HepG2 (cell line): Measurements from ENCODE around the gene GBGT1. TPM values are rescaled to one million over a fixed set of nuclear protein-coding genes. Genes with fewer than 3 reads are reported as not detected.

Source experiments
- ATF2 ChIP-seq: sonication (generic); formaldehyde crosslinking; IDR thresholded peaks from 2 replicates; pipeline ENCODE4 v1.4.0; 2020; ENCODE audit warnings: missing genetic modification reagents
- HDAC2 ChIP-seq: sonication (generic); formaldehyde crosslinking; IDR thresholded peaks from 2 replicates; pipeline ENCODE4 v1.4.0; 2020; ENCODE audit warnings: missing genetic modification reagents
- HOXA5 ChIP-seq: sonication (generic); formaldehyde crosslinking; IDR thresholded peaks from 2 replicates; pipeline ENCODE4 v1.4.0; 2020; ENCODE audit warnings: missing genetic modification reagents
- IRF2 ChIP-seq: IDR thresholded peaks from 2 replicates; pipeline ENCODE4 v1.6.1; 2018; ENCODE audit warnings: missing genetic modification reagents, missing compliant biosample characterization
- KLF13 ChIP-seq: sonication (generic); formaldehyde crosslinking; IDR thresholded peaks from 2 replicates; pipeline ENCODE4 v1.4.0; 2020; ENCODE audit warnings: mild to moderate bottlenecking, missing genetic modification reagents
- MAF1 ChIP-seq: sonication (generic); formaldehyde crosslinking; IDR thresholded peaks from 2 replicates; pipeline ENCODE4 v1.5.0; 2020; ENCODE audit warnings: missing genetic modification reagents, borderline replicate concordance
- MBNL3 ChIP-seq: fragments of 250-450 bp; sonication (Bioruptor Pico); conservative IDR thresholded peaks from 2 replicates; pipeline ENCODE4 v1.8.0; 2022; ENCODE audit warnings: mild to moderate bottlenecking, inconsistent platforms
- POLR2AphosphoS2 ChIP-seq: IDR thresholded peaks from 2 replicates; pipeline ENCODE4 v1.6.1; 2011; ENCODE audit warnings: low read depth, low read length, improper control_type of control experiment
- PRPF4 ChIP-seq: fragments of 200-400 bp; formaldehyde crosslinking; IDR thresholded peaks from 2 replicates; pipeline ENCODE4 v1.6.1; 2016; ENCODE audit warnings: low read length, low read depth; ENCODE audit not compliant: poor library complexity, severe bottlenecking
- RFXAP ChIP-seq: sonication (generic); formaldehyde crosslinking; IDR thresholded peaks from 2 replicates; pipeline ENCODE4 v1.4.0; 2020; ENCODE audit warnings: missing genetic modification reagents, borderline replicate concordance
- SP1 ChIP-seq, 2 experiments: fragments of 450-650 bp in 1 of 2; sonication (generic) in 1 of 2; formaldehyde crosslinking in 1 of 2; IDR thresholded peaks; 2 replicates each; pipeline versions ENCODE4 v1.4.0 to v1.6.1; 2016 to 2020; ENCODE audit warnings: missing genetic modification reagents in 1 of 2
- THAP11 ChIP-seq: IDR thresholded peaks from 2 replicates; pipeline ENCODE4 v1.6.1; 2016; ENCODE audit warnings: missing biosample characterization, missing genetic modification reagents
- ZGPAT ChIP-seq: IDR thresholded peaks from 2 replicates; pipeline ENCODE4 v1.6.1; 2016; ENCODE audit warnings: mild to moderate bottlenecking
- ZKSCAN5 ChIP-seq: sonication (generic); formaldehyde crosslinking; IDR thresholded peaks from 2 replicates; pipeline ENCODE4 v1.5.1; 2020; ENCODE audit warnings: mild to moderate bottlenecking, missing genetic modification reagents
- ZNF275 ChIP-seq: sonication (generic); formaldehyde crosslinking; IDR thresholded peaks from 2 replicates; pipeline ENCODE4 v1.8.0; 2022; ENCODE audit warnings: missing genetic modification reagents, mild to moderate bottlenecking, inconsistent platforms, borderline replicate concordance
- ZNF691 ChIP-seq: sonication (generic); formaldehyde crosslinking; IDR thresholded peaks from 2 replicates; pipeline ENCODE4 v1.4.0; 2020; ENCODE audit warnings: missing genetic modification reagents, low read depth, mild to moderate bottlenecking, borderline replicate concordance
- ZSCAN31 ChIP-seq: sonication (generic); formaldehyde crosslinking; IDR thresholded peaks from 2 replicates; pipeline ENCODE4 v1.5.0; 2020; ENCODE audit warnings: low read depth, mild to moderate bottlenecking, missing genetic modification reagents
- polyA plus RNA-seq, 8 experiments: library from polyadenylated mRNA; depleted of rRNA in 3 of 8; stranded (reverse) in 7 of 8; unstranded in 1 of 8; fragments of >200 nt; fragmentation: Illumina TruSeq in 4 of 8; extraction: Trizol in 4 of 8; gene quantifications; 2 replicates each; pipeline versions ENCODE4 v1.2.1 to v1.2.3, GENCODE V29; 2011 to 2016; ENCODE audit warnings: low read depth in 4 of 8, missing spikeins in 1 of 8, mixed read lengths in 1 of 8; ENCODE audit not compliant: insufficient read depth in 1 of 8
- total RNA-seq, 5 experiments: library from RNA; depleted of rRNA; stranded (reverse); fragments of >200 nt; fragmentation: Illumina TruSeq; extraction: Trizol; gene quantifications; 2 replicates each; pipeline ENCODE4 v1.2.3, GENCODE V29; 2016; ENCODE audit warnings: low read depth in 1 of 5
- TF ChIP-seq, protein P1 (sequence below): sonication (generic); formaldehyde crosslinking; conservative IDR thresholded peaks from 2 replicates; pipeline ENCODE4 v1.4.0; 2020; ENCODE audit warnings: missing genetic modification reagents
- TF ChIP-seq, protein P2 (sequence below): sonication (generic); formaldehyde crosslinking; conservative IDR thresholded peaks from 2 replicates; pipeline ENCODE4 v1.8.1; 2023; ENCODE audit warnings: missing genetic modification reagents

Gene GBGT1
- total and polyA plus RNA-seq, 2 of the 13 experiments (the other 11 are each of a cell fraction or from before 2014, with no cell fraction given), result not detected

GRCh38 chr9:133144142-133144903, 19.4 kb downstream of the GBGT1 start (continued):
- TF ChIP-seq ZGPAT (CRISPR knock-in tag), result peak; percentile 70; the same call in 1 of the 2 replicates
- TF ChIP-seq, protein P1, sequence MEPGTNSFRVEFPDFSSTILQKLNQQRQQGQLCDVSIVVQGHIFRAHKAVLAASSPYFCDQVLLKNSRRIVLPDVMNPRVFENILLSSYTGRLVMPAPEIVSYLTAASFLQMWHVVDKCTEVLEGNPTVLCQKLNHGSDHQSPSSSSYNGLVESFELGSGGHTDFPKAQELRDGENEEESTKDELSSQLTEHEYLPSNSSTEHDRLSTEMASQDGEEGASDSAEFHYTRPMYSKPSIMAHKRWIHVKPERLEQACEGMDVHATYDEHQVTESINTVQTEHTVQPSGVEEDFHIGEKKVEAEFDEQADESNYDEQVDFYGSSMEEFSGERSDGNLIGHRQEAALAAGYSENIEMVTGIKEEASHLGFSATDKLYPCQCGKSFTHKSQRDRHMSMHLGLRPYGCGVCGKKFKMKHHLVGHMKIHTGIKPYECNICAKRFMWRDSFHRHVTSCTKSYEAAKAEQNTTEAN (CRISPR knock-in tag), result 0 out of 2 replicates have a peak, but pooled peaks have one; percentile 36
- TF ChIP-seq RFXAP (CRISPR knock-in tag), result peak; percentile 74; the same call in 1 of the 2 replicates
- TF ChIP-seq ZNF275, result peak; percentile 68; the same call in 1 of the 2 replicates
- TF ChIP-seq PRPF4, result no peak
- TF ChIP-seq MBNL3 (CRISPR knock-in tag), result no peak
- peak; percentile 62; the same call in 1 of the 2 replicates for TF ChIP-seq IRF2 (CRISPR knock-in tag)
- 0 out of 2 replicates have a peak, but pooled peaks have one; percentile 43 for TF ChIP-seq HOXA5
- TF ChIP-seq KLF13 (CRISPR knock-in tag), result peak; percentile 100
- TF ChIP-seq ZNF691 (CRISPR knock-in tag), result peak; percentile 26; the same call in 1 of the 2 replicates
- TF ChIP-seq, protein P2, sequence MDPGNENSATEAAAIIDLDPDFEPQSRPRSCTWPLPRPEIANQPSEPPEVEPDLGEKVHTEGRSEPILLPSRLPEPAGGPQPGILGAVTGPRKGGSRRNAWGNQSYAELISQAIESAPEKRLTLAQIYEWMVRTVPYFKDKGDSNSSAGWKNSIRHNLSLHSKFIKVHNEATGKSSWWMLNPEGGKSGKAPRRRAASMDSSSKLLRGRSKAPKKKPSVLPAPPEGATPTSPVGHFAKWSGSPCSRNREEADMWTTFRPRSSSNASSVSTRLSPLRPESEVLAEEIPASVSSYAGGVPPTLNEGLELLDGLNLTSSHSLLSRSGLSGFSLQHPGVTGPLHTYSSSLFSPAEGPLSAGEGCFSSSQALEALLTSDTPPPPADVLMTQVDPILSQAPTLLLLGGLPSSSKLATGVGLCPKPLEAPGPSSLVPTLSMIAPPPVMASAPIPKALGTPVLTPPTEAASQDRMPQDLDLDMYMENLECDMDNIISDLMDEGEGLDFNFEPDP (CRISPR knock-in tag), result no peak
- no peak for TF ChIP-seq SP1 (IDR thresholded peaks at IDR 0.05)
- TF ChIP-seq SP1 (CRISPR knock-in tag; IDR thresholded peaks at IDR 0.05), result peak; percentile 64; the same call in 1 of the 2 replicates
- TF ChIP-seq POLR2AphosphoS2, result peak; percentile 58; the same call in 1 of the 2 replicates
- TF ChIP-seq HDAC2 (CRISPR knock-in tag), result peak; percentile 72
- peak; percentile 57; the same call in 1 of the 2 replicates for TF ChIP-seq THAP11 (CRISPR knock-in tag)
- TF ChIP-seq ZSCAN31 (CRISPR knock-in tag), result peak; percentile 71; the same call in 1 of the 2 replicates
- no peak for TF ChIP-seq MAF1 (CRISPR knock-in tag)
- 0 out of 2 replicates have a peak, but pooled peaks have one; percentile 23 for TF ChIP-seq ATF2
- TF ChIP-seq ZKSCAN5 (CRISPR knock-in tag), result 0 out of 2 replicates have a peak, but pooled peaks have one; percentile 28
